Progenitor cell of endocrine pancreas (in vitro differentiated cells): ENCODE data around the gene NOMO2. TPM values are rescaled to one million over a fixed set of nuclear protein-coding genes. Genes with fewer than 3 reads are reported as not detected.
"Not testable (repeated sequence)": the region's sequence is repeated elsewhere in the genome, so short reads cannot be mapped to it uniquely, and the experiment has no call there.

Experiments
- DNase-seq: peaks from one replicate; pipeline ENCODE4 v3.0.0; 2021; ENCODE audit warnings: low spot score; ENCODE audit not compliant: unreplicated experiment
- H3K27ac Mint-ChIP-seq: 2 replicates; pipeline ENCODE4 v1.8.0; 2021; ENCODE audit warnings: mild to moderate bottlenecking, moderate library complexity, mixed read lengths
- H3K27me3 Mint-ChIP-seq: 2 replicates; pipeline ENCODE4 v1.8.0; 2021; ENCODE audit warnings: mixed read lengths
- H3K36me3 Mint-ChIP-seq: 2 replicates; pipeline ENCODE4 v1.8.0; 2022; ENCODE audit warnings: mixed read lengths; ENCODE audit not compliant: insufficient read depth
- H3K4me1 Mint-ChIP-seq: 2 replicates; pipeline ENCODE4 v1.8.0; 2021; ENCODE audit warnings: low read depth, mixed read lengths
- H3K4me3 Mint-ChIP-seq: 2 replicates; pipeline ENCODE4 v1.8.0; 2021; ENCODE audit warnings: low read depth, mild to moderate bottlenecking, moderate library complexity, mixed read lengths
- H3K9me3 Mint-ChIP-seq: 2 replicates; pipeline ENCODE4 v1.8.0; 2021; ENCODE audit warnings: low read depth, mixed read lengths
- total RNA-seq: library from RNA; stranded (reverse); gene quantifications from 2 replicates; pipeline ENCODE4 v1.2.1, GENCODE V29; 2021

NOMO2 gene
- total RNA-seq, 1 donor from 2014 or later, result 116 TPM

DNA sequence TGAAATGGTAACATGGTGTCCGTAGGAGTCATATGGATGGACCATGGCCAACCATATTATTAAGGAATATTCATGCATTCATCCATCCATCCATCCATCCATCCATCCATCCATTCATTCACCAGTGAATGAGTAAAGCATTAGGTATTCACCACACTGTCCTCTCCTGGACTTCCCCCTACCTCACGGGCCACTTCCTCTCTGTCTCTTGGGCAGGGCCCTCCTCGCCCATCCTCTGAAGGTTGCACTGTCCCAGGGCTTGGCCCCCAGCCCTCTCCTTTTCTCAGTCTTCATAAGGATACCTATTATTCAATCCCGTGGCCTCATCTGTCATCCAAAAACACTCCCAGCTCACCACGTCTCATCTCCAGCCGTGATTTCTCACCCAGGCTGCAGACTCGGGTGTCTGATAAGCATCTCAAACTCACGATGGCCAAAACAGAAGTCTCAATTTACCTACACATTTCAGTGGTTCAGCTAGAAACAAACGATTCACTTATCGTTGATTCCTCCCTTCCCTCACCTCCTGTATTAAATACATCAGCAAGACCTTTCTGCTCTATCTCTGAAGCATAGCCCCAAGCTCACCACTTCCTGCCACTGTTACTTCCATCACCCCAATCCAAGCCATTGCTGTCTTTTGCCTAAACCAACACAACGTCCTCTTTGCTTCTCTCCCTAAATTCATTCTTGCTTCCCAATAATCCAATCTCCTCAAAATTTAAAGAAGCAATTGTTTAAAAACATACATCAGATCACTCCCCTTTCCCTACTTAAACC, 69.6 kb downstream of the NOMO2 start:
- not testable (repeated sequence) for H3K27me3 Mint-ChIP-seq, H3K36me3 Mint-ChIP-seq, H3K4me1 Mint-ChIP-seq, H3K9me3 Mint-ChIP-seq, H3K27ac Mint-ChIP-seq, H3K4me3 Mint-ChIP-seq, DNase-seq

DNA sequence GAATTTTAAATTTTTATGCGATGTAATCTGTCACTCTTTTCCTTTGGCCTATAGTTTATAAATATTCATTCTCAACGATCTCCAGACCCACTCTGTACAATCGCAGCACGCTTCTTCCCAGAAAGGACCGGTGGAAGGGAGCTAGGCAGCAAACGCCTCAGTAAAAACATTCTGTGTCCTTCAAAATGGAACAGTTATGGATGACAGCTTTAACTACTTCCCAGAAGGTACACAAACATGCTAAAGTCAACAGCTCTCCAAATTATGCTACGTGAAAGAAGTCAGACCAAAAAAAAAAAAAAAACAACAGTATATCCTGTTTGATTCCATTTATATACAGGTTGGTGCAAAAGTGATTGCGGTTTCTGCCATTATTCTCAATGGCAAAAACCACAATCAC, 125.9 kb downstream of the NOMO2 start:
- DNase-seq, H3K4me3 Mint-ChIP-seq, H3K27me3 Mint-ChIP-seq, H3K27ac Mint-ChIP-seq, H3K36me3 Mint-ChIP-seq, H3K4me1 Mint-ChIP-seq, H3K9me3 Mint-ChIP-seq: not testable (repeated sequence)

DNA sequence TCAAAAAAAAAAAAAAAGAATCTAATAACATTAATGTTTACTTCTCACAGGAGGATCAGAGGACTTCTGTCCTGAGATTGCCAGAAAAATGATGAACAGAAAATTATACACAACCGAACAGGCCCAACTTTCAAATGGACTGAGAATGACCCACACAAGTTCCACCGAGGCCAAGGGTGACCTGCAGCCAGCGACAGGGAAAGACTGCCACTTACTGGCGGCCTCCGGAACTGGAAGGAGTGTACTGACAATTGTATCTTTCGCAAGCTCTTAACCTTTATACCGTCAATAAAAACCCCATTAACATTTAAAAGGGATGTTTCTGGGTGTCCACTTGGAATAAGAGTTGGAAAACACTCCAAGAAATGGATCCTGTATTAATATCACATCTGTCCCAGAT, 146.1 kb downstream of the NOMO2 start:
- not testable (repeated sequence) for H3K36me3 Mint-ChIP-seq, H3K9me3 Mint-ChIP-seq, H3K4me3 Mint-ChIP-seq, DNase-seq, H3K27me3 Mint-ChIP-seq, H3K4me1 Mint-ChIP-seq, H3K27ac Mint-ChIP-seq

DNA sequence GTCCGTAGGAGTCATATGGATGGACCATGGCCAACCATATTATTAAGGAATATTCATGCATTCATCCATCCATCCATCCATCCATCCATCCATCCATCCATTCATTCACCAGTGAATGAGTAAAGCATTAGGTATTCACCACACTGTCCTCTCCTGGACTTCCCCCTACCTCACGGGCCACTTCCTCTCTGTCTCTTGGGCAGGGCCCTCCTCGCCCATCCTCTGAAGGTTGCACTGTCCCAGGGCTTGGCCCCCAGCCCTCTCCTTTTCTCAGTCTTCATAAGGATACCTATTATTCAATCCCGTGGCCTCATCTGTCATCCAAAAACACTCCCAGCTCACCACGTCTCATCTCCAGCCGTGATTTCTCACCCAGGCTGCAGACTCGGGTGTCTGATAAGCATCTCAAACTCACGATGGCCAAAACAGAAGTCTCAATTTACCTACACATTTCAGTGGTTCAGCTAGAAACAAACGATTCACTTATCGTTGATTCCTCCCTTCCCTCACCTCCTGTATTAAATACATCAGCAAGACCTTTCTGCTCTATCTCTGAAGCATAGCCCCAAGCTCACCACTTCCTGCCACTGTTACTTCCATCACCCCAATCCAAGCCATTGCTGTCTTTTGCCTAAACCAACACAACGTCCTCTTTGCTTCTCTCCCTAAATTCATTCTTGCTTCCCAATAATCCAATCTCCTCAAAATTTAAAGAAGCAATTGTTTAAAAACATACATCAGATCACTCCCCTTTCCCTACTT, 152.2 kb downstream of the NOMO2 start:
- not testable (repeated sequence) for DNase-seq, H3K4me3 Mint-ChIP-seq, H3K9me3 Mint-ChIP-seq, H3K27me3 Mint-ChIP-seq, H3K27ac Mint-ChIP-seq, H3K36me3 Mint-ChIP-seq, H3K4me1 Mint-ChIP-seq

DNA sequence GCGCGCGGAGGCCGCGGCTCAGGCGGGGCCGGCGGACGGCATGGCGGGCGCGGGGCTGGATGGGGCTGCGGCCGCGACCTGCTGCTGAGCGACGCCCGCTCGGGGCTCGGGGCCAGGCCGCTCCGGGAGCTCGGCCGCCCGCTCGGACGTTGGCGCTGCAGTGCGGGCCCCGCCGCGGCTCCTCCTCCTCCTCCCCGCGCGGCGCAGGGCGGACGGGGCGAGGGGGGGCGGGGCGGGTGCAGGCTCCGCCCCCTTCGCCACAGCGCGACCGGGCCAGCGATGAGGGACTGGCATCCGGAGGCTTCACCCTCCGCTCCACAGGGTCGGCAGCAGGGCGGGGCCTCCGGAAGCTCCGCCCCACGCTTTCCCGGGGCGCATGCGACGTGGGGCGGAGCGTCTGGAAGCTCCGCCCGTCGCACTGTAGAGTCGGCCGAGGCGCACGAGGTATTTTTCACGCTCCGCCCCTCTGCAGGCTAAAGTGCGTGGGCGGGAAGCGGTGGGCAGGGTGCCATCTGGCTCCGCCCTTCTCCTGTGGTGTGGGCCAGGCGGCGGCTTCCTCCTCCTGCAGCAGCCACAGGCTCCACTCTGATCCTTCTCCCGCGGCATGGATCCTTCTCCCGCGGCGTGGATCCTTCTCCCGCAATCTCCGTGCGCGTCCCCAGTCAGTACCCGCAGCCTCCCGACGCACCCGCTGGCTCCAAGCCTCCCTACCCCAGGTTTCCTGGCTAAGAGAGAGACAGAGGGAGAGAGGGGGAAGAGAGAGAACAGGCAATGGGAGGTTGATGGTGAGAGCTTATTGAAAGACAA, 159.8 kb downstream of the NOMO2 start:
- not testable (repeated sequence) for H3K36me3 Mint-ChIP-seq, H3K4me1 Mint-ChIP-seq, H3K9me3 Mint-ChIP-seq, H3K27me3 Mint-ChIP-seq, DNase-seq, H3K4me3 Mint-ChIP-seq, H3K27ac Mint-ChIP-seq

DNA sequence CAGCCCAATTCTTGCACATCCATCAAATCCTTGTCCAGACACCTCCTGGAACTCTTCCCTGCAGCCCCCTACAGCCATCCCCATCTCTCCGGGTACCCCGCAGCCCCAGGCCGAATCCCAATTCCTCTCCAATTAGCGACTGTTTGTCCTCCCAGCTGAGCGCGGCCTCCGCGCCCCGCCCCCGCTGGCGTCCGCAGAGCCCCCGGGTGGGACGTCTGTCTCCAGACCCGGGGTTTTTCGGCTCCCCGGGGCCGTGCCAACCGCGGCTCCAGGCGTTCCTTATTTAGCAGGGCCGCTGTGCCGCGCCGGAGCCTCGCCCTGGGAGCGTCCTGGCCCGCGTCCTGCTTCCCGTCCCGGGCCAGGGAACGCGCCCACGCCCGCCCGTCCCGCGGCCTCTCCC, 160.7 kb downstream of the NOMO2 start:
- H3K27ac Mint-ChIP-seq, H3K4me1 Mint-ChIP-seq, H3K27me3 Mint-ChIP-seq, H3K36me3 Mint-ChIP-seq, H3K9me3 Mint-ChIP-seq: not testable (repeated sequence)
- peak overlapping the region; percentile 60 for H3K4me3 Mint-ChIP-seq
- peak; percentile 11 for DNase-seq

DNA sequence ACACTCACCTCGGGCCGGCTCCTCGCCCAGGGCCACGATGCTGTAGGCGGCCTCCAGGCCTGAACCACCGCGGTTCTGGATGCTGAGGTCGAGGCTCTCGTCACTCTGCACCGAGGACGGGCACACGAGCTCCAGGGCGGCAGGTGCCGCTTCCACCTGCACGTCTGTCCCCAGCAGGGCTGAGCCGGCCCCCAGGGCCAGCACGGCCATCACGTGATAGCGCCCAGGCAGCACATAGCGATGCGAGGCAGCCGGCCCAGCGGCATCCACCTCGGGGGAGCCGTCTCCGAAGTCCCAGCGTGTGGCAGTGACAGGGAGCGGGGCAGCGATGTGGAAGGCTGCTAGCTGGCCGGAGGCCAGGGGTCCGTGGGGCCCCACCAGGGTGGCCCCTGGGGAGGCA, 167.5 kb downstream of the NOMO2 start:
- not testable (repeated sequence) for H3K4me1 Mint-ChIP-seq, H3K4me3 Mint-ChIP-seq, H3K9me3 Mint-ChIP-seq

DNA sequence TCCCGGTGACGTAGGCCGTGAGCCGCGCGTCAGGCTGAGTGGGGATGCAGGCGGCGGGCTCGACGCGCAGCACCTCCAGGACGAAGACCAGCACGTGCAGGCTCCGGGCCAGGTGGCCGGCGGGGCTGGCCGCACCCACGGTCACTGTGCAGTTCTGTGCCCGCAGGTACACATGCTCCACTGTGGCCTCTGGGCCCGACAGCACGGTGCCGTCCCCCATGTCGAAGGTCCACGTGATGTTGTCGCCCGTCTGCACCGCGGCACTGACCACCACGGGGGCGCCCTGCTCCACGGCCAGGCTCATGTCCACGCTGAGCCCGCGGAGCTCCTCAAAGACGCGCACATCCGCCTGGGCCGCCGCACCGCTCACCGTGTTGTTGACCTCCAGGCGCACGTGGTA, 174.1 kb downstream of the NOMO2 start:
- DNase-seq, H3K36me3 Mint-ChIP-seq, H3K9me3 Mint-ChIP-seq, H3K27me3 Mint-ChIP-seq, H3K27ac Mint-ChIP-seq, H3K4me1 Mint-ChIP-seq, H3K4me3 Mint-ChIP-seq: not testable (repeated sequence)

More for the DNA sequence above, 167.5 kb downstream of the NOMO2 start:
- H3K27me3 Mint-ChIP-seq, H3K36me3 Mint-ChIP-seq, H3K27ac Mint-ChIP-seq, DNase-seq: not testable (repeated sequence)

DNA sequence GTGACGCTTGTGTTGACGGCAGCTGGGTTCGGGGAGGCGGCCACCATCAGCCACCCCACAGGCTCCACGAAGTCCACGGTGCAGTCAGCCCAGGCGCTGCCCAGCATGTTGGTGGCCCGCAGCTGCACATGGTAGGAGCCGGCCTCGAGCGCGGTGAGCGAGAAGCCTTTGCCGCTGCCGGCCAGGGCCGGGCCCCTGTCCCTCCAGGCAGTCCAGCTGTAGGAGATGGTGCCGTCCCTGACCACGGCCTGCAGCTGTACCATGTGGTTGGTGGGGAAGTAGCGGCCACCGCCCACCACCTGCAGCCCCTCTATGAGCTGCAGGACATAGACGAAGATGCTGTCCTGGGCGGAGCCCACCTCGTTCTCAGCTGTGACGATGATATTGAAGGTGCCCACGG, 175.4 kb downstream of the NOMO2 start:
- H3K27ac Mint-ChIP-seq, DNase-seq, H3K4me3 Mint-ChIP-seq, H3K9me3 Mint-ChIP-seq, H3K27me3 Mint-ChIP-seq, H3K36me3 Mint-ChIP-seq, H3K4me1 Mint-ChIP-seq: not testable (repeated sequence)

DNA sequence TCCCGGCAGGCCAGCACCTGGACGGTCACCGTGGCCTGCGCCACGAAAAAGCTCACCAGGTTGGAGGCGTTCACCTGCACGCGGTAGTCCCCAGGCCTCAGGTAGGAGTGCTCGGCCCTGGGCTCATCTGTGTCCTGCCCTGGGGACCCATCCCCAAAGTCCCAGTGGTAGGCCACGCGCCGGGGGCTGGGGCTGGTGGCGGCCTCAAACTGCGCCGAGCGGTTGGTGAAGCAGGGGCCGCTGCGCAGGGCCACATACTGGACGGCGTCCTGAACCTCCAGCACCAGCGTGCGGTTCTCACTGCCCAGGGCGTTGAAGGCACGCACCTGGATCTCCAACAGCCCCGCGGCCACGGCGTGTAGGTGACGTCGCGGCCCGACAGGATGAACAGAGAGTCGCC, 176.6 kb downstream of the NOMO2 start:
- not testable (repeated sequence) for H3K27me3 Mint-ChIP-seq, H3K27ac Mint-ChIP-seq, H3K9me3 Mint-ChIP-seq, H3K4me3 Mint-ChIP-seq, H3K4me1 Mint-ChIP-seq, H3K36me3 Mint-ChIP-seq, DNase-seq

DNA sequence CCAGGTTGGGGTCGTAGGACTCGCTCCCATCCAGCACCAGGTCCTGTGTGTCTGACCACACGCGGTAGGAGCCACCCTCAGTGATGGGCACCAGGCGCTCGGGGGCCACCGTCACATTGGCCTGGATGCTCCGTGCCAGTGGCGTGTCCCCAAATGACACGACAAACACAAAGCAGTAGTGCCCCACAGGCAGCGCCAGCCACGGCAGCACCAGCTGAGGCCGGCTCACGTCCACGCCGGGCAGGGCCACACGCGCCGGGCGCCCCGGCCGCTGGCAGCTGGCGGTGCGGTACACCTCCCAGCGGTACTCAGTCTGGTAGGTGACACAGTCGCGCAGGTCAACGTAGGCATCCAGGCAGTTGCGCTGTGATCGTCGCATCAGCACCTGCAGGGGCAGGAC, 177.0 kb downstream of the NOMO2 start:
- not testable (repeated sequence) for H3K36me3 Mint-ChIP-seq, DNase-seq, H3K27ac Mint-ChIP-seq, H3K4me1 Mint-ChIP-seq, H3K4me3 Mint-ChIP-seq, H3K9me3 Mint-ChIP-seq, H3K27me3 Mint-ChIP-seq

DNA sequence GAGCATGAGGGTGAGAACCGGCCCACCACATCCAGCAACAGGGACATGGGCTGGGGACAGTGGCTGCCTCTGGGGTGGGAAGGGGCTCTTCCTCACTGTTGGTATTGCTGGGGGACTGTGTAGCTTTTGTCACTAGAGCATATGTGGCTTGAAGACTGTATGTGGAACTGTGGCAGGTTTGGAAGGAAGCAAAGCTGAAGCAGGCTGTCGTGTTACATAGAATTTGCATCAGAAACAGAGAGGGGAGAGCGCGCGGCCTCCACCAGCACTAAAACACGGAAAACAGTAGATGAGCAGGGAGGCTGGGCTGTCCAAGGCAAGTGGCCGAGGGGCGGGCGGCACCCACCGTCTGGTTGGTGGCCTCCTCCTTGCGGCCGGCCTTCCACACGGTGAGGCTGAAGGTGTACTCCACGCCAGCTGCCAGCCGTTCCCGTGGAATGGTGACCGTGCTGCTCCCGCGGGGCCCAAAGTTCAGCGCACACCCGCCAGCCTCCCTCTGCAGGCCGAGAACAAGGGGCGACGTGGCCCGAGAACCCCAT, 177.7 kb downstream of the NOMO2 start:
- not testable (repeated sequence) for DNase-seq, H3K9me3 Mint-ChIP-seq, H3K27me3 Mint-ChIP-seq, H3K36me3 Mint-ChIP-seq, H3K27ac Mint-ChIP-seq, H3K4me1 Mint-ChIP-seq, H3K4me3 Mint-ChIP-seq

DNA sequence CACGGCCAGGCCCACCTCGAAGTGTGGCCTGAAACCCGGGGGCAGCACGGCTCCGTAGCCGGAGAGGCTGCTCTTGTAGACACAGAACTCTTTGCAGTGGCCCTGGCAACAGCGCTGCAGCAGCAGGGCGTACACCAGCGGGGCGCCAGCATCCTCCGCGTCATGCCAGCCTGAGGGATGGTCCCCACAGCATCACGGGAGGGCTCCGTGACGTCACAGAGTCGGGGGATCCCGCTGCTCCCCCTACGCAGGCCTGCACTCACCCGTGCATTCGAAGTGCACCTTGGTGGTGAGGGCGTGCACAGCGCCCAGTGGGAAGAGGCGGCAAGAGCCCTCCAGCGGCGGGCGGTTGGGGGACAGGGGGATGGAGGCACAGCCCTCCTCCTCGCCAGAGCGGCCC, 179.2 kb downstream of the NOMO2 start:
- not testable (repeated sequence) for H3K27me3 Mint-ChIP-seq, H3K36me3 Mint-ChIP-seq, H3K9me3 Mint-ChIP-seq, H3K4me3 Mint-ChIP-seq, H3K27ac Mint-ChIP-seq, H3K4me1 Mint-ChIP-seq, DNase-seq
